Ovary (tissue), 9 donors: ENCODE data around the gene TSKU. TPM values are rescaled to one million over a fixed set of nuclear protein-coding genes. Genes with fewer than 3 reads are reported as not detected.

Experiments used
- DNase-seq, 5 donors: peaks; one replicate each; pipeline ENCODE4 v3.0.0-alpha.2; 2019 to 2020
- H3K27ac ChIP-seq, 2 donors: fragments of 200-600 bp; one replicate each; pipeline versions ENCODE4 v1.5.1 to v1.8.0; 2019 to 2022
- H3K27me3 ChIP-seq: fragments of 200-600 bp; one replicate; pipeline ENCODE4 v1.8.0; 2022
- H3K36me3 ChIP-seq: fragments of 200-600 bp; sonication (generic); one replicate; pipeline ENCODE4 v1.5.1; 2019
- H3K4me1 ChIP-seq: one replicate; pipeline ENCODE4 v1.8.1; 2013; ENCODE audit warnings: mild to moderate bottlenecking, moderate library complexity; ENCODE audit not compliant: insufficient read depth
- H3K4me3 ChIP-seq: fragments of 200-600 bp; sonication (generic); one replicate; pipeline ENCODE4 v1.5.1; 2017
- H3K9me3 ChIP-seq, 2 donors: fragments of 200-600 bp in 1 of 2; sonication (generic) in 1 of 2; one replicate each; pipeline versions ENCODE4 v1.5.1 to v1.8.1; 2013 to 2019; ENCODE audit warnings: mild to moderate bottlenecking in 1 of 2, moderate library complexity in 1 of 2
- EP300 ChIP-seq: sonication (generic); formaldehyde crosslinking; IDR thresholded peaks from one replicate; pipeline ENCODE4 v1.6.1; 2017; ENCODE audit warnings: antibody characterized with exemption
- POLR2A ChIP-seq: fragments of 450-650 bp; IDR thresholded peaks from one replicate; pipeline ENCODE4 v1.6.1; 2017; ENCODE audit warnings: antibody characterized with exemption, mild to moderate bottlenecking, moderate library complexity
- WGBS, 3 donors: extraction: QIAGEN DNeasy Blood & Tissue Kit in 1 of 3; methylation state at CpG; one replicate each; pipeline versions ENCODE4 v1.1.5 to v1.1.7; 2013 to 2017; 5-methylcytosine and 5-hydroxymethylcytosine counted together
- intact Hi-C, 4 donors: fragments of 100-400 bp; cut with DNase I; formaldehyde crosslinking; loops; one replicate each; pipeline versions ENCODE4 v1.11.0 to v1.15.1; 2022 to 2023
- polyA plus RNA-seq, 2 donors: library from polyadenylated mRNA; stranded (reverse); fragments of 200-250 nt in 1 of 2; fragments of 350-450 nt in 1 of 2; fragmentation: Illumina TruSeq in 1 of 2; extraction: RNeasy Lipid Tissue Mini Kit (QIAGEN cat#74804) in 1 of 2; gene quantifications; one replicate each; pipeline ENCODE4 v1.2.3, GENCODE V29; 2013 to 2014
- total RNA-seq, 7 donors: library from RNA; depleted of rRNA in 2 of 7; stranded (reverse); fragments of >200 nt in 2 of 7; fragmentation: NEBNext Ultra II Directional in 3 of 7; extraction: Animal tissue kit (Norgen Biotek cat#: 25700) in 3 of 7; gene quantifications; one replicate each; pipeline versions ENCODE4 v1.1.0 to v1.2.4, GENCODE V29; 2016 to 2023
- TF ChIP-seq, protein P1 (sequence below), 3 donors: fragments of 450-650 bp in 2 of 3; fragments of 200-600 bp in 1 of 3; IDR thresholded peaks; one replicate each; pipeline versions ENCODE4 v1.5.1 to v1.8.0; 2016 to 2022; ENCODE audit warnings: antibody characterized with exemption in 3 of 3, mild to moderate bottlenecking in 1 of 3
- donor health status: DM: no; HTN: no; CAD: no; lungs with moderate emphysema.
- donor health status: DM: no; HTN: no; CAD: no.
- donor health status: Bipolar disorder and iron deficiency.
- donor health status: DM: yes; HTN: yes; CAD: no.
- donor health status: DM: no; HTN: no; CAD: no.
- donor health status: DM: yes; HTN: yes; CAD: no.

The TSKU gene
- total and polyA plus RNA-seq, 9 donors = 19.2 to 114 (median 65.1) TPM

DNA sequence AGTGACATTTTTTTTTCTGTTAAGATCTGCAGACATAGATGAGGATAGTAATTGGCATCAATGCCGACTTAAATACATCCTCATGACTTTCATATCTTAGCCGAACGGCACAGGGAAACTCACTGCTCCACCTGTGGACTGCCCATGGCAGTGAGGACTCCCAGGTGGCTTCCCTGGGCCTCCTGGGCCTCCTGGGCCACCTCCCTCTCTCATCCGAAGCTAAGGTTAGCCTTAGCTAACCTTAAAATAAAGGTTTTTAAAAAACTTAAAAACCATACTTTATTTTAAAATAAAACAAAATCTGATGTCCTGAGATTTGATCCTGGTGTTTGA is 38.1 kb upstream of the TSKU start:
- no peak overlapping the region for H3K4me3 ChIP-seq
- intact Hi-C loops = no loop called here
- TF ChIP-seq POLR2A (no peak), EP300 (no peak)
- TF ChIP-seq, protein P1, sequence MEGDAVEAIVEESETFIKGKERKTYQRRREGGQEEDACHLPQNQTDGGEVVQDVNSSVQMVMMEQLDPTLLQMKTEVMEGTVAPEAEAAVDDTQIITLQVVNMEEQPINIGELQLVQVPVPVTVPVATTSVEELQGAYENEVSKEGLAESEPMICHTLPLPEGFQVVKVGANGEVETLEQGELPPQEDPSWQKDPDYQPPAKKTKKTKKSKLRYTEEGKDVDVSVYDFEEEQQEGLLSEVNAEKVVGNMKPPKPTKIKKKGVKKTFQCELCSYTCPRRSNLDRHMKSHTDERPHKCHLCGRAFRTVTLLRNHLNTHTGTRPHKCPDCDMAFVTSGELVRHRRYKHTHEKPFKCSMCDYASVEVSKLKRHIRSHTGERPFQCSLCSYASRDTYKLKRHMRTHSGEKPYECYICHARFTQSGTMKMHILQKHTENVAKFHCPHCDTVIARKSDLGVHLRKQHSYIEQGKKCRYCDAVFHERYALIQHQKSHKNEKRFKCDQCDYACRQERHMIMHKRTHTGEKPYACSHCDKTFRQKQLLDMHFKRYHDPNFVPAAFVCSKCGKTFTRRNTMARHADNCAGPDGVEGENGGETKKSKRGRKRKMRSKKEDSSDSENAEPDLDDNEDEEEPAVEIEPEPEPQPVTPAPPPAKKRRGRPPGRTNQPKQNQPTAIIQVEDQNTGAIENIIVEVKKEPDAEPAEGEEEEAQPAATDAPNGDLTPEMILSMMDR (IDR thresholded peaks at IDR 0.05) = no peak
- H3K27ac ChIP-seq = no peak overlapping the region
- 78 to 86% (median 80%) methylated on average over 4 of the region's 4 CpGs for whole genome bisulfite sequencing, 3 donors
- no peak for DNase-seq
- peaks cover 2% of the 10 kb centered on the region for H3K4me1 ChIP-seq
- no peaks in the 10 kb centered on the region for H3K9me3 ChIP-seq
- H3K36me3 ChIP-seq = no peaks in the 10 kb centered on the region
- no peaks in the 10 kb centered on the region for H3K27me3 ChIP-seq

DNA sequence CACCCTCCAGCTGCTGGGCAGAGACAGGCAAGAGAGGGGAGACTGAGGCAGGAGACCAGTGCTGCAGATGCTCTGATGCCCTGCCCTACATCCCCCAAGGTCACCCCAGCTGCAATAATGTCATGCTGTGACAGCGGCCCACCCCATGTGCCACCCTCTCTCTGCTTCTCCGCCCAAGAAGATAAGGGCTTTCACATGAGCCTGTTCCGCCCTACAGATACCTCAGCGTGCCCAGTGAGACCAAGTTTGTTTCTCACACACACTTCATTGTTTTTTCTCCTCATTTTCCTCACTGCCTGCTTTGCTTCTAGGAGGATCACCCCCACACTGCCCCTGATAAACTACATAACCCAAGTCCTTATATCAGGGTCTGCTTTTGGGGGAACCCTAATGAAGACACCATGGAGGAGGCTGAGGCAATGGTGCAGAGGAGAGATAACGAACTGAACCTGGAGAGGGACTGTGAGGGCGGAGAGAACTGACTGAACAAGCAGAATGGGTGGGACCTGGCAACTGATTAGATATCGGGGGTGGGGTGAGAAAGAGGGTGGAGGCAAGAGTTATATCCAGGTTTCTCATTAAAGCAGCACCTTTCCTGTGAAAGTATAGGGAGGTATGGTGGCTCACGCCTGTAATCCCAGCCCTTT is 37.5 kb upstream of the TSKU start:
- TF ChIP-seq, protein P1 (IDR thresholded peaks at IDR 0.05) = no peak
- TF ChIP-seq POLR2A (no peak), EP300 (no peak)
- 80 to 88% (median 80%) methylated on average over 8 of the region's 8 CpGs for WGBS, 3 donors
- Histone ChIP-seq H3K9me3 (no peaks in the 10 kb centered on the region), H3K36me3 (no peaks in the 10 kb centered on the region), H3K27me3 (no peaks in the 10 kb centered on the region), H3K27ac (no peak overlapping the region), H3K4me3 (no peak overlapping the region), H3K4me1 (peaks cover 2% of the 10 kb centered on the region)
- DNase-seq = no peak
- intact Hi-C loops = no loop called here

DNA sequence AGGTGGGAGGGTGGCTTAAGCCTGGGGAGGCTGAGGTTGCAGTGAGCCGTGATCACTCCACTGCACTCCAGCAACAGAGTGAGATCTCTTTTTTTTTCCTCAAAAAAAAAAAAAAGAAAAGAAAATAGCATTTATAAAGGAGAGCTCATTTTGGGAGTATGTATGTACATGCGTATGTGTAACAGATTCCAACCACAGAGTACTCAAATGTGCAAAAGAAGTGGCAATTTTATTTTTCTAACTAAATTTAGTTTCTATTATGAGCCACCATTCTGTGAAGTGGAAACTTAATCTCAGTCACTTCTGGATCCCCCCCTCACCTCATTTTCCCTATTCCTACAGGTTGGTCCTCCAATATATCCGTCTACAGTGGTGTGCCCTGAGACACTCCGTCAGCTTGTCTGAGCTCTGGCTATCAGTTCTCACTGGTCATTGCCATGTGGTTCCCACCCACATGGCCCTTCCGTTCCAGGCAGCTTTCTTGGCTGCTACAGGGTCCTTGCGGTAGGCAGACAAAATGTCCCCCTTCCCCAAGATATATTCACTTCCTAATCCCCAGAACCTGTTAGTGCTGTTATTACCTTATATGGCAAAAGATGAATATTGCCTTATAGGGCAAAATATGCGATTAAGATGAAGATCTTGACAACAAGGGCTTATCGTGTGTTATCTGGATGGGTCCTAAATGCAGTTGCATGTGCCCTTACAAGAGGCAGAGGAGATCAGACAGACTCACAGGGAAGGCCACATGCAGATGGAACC is 35.8 kb upstream of the TSKU start:
- 88 to 90% (median 90%) methylated on average over 8 of the region's 8 CpGs for WGBS, 3 donors
- intact Hi-C loops = no loop called here
- Histone ChIP-seq H3K27ac (no peak overlapping the region), H3K4me3 (no peak overlapping the region), H3K4me1 (peaks cover 7% of the 10 kb centered on the region), H3K9me3 (no peaks in the 10 kb centered on the region), H3K36me3 (no peaks in the 10 kb centered on the region), H3K27me3 (no peaks in the 10 kb centered on the region)
- TF ChIP-seq, protein P1 (IDR thresholded peaks at IDR 0.05) = no peak
- no peak for TF ChIP-seq POLR2A
- no peak for TF ChIP-seq EP300
- no peak for DNase-seq

DNA sequence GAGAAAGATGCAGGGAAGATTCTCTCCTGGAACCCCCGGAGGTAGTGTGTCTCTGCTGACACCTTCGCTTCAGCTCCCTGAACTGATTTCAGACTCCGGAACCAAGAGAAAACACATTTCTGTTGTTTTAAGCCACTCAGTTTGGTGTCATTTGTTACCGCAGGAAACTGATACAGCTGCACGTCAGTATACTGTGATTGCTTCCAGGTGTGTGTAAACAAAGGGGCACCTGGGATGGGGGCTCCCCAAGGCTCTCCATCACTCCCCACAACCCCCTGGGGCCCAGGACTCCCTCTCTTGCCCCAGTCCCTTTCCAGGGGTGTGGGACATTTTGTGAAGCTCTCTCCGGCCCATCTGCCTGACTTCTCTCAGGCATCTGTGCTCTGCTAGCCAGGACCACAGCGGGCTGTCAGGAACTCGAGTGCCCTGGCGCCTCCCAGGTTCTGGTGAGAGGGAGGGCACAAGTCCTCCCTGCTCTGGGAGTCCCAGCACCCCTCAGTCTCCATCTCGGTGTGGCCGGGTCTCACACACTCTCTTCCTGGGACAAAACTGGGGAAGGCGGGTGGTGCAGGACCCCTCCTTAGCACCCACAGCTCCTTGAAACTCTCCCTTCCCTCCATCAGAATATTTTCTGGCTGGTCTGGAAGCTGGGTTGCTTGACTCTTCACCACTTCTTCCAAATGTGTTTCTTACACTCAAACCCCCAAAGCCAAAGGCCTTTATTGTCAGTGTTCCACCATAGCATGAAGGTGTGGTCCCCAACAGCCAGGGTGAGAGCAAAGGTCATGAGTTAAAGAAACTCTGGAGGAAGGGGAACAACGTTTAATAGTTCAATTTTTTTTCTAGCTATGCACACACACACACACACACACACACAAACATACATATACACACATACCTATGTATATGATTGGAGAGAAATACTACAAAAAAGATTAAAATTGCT is 35.0 kb upstream of the TSKU start:
- no peak overlapping the region for H3K27ac ChIP-seq
- WGBS, 3 donors = 83 to 90% (median 84%) methylated on average over 13 of the region's 13 CpGs
- H3K36me3 ChIP-seq = no peaks in the 10 kb centered on the region

More for the DNA sequence above, 35.0 kb upstream of the TSKU start:
- Histone ChIP-seq H3K4me3 (no peak overlapping the region), H3K4me1 (peaks cover 11% of the 10 kb centered on the region), H3K9me3 (no peaks in the 10 kb centered on the region), H3K27me3 (no peaks in the 10 kb centered on the region)
- TF ChIP-seq POLR2A (no peak), EP300 (no peak)
- TF ChIP-seq, protein P1 (IDR thresholded peaks at IDR 0.05) = no peak
- DNase-seq = no peak
- intact Hi-C loops = no loop called here
